SKM-1 (cell line): Measurements from ENCODE around the gene TTLL8.

Experiments
- DNase-seq: peaks from one replicate; lab custom pipeline; 2025; ENCODE audit not compliant: unreplicated experiment; lab: John Stamatoyannopoulos, UW

Gene TTLL8

DNA sequence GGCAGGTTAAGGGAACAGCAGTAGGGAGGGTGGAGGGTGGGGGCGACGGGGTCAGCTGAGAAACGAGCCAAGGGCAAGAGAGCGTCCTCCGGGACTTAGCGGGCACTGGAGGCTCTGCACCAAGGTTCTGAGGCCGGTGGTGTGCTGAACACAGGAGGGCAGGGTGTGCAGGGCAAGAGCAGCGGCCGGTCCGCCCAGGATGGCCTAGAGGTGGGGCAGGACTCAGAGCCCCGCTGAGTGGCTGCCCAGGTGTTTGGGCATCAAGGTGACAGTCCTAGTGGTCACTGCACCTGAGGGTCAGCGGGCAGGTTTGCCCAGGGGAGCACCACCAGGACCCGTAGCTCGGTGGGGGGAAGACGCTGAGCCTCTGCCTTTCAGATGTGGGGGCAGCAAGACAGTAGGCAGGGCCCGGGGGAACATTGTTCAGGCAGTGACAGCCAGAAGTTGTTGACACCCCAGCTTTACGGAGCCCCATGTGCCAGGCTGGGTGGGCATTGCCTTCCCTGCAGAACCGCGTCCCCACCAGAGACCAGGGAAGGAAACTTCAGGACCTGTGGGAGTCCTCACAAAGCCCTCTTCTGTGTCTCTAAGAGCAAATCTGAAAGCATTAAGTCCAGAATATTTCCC, 4.5 kb upstream of the TTLL8 start:
- DNase-seq = no peak

DNA sequence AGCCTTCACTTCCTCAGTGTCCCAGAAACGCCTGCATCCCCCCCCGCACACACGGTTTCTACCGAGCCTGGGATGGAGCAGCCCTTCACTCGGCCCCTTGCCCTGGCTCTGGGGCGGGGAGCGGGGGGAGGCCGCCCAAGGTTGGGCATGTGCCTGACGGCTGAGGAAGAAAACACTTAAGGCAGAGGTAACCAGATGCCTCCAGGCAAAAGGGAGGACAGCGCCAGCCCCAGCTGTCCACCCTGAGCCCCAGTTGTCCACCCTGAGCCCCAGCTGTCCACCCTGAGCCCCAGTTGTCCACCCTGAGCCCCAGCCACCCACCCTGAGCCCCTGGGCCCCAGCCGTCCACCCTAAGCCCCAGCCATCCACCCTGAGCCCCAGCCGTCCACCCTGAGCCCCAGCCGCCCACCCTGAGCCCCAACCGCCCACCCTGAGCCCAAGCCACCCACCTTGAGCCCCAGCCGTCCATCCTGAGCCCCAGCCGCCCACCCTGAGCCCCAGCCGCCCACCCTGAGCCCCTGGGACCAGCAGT, 3.8 kb upstream of the TTLL8 start:
- peak; percentile 88 for DNase-seq

DNA sequence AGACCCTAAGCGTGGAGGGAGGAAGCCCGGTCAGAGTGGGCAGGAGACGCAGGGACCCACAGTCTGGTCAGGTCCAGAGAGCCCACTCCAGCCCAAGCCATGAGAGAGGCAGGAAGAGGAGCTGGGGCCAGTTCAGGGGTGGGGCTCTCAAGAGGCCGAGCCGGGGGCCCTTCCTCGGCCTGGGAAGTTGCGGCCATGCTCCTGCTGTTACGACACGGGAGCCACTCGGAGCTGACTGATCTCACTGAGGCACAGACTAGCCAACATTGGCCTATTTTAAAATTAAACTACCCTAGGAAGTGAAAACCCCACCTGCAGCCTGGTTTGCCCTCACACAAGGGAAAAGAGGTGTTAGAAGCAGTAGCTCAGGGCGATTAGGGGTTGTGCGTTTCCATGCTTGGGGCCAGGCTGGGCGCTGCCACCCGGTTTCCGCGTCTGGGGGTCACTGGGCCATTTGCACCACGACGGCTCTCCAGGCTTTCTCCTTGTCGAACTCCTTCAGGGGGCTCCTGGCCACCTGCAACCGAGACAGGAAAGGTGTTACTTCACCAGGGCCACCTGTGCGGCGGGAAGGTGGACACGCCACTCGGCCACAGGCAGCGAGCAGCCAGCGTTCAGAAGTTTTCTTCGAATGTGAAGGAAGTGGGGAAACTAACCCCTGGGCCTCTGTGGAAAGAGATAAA, 3.2 kb upstream of the TTLL8 start:
- DNase-seq = peak; percentile 71

DNA sequence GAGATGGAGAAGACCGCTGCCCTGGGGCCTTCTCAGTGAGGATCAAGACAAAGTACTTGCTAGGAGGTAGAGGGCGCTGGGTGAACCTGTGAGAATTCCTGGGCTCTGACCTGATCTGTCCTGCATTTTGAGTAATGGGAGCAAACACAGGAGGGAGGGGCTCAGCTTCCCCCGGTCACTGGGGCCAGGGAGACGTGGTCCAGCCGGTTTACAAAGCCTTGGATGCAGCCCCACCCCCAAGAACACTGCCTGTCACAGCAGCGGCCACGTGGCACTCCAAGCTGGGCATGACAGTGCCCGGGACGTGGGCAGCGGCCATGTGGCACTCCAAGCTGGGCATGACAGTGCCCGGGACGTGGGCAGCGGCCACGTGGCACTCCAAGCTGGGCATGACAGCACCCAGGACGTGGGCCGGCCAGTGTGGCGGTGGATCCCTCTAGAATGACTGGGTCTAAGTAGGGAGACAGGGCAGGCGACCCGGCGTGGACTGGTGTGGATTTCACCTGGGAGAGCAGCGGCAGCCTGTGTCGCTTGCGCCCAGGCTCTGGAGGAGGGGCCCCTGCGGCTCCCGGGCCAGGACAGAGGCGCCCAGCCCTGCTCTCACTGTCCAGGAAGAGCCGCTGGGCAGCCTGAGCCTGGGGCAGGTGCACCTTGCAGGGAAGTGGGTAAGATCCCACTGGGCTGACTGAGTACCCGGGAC, 2.5 kb upstream of the TTLL8 start:
- DNase-seq = no peak

DNA sequence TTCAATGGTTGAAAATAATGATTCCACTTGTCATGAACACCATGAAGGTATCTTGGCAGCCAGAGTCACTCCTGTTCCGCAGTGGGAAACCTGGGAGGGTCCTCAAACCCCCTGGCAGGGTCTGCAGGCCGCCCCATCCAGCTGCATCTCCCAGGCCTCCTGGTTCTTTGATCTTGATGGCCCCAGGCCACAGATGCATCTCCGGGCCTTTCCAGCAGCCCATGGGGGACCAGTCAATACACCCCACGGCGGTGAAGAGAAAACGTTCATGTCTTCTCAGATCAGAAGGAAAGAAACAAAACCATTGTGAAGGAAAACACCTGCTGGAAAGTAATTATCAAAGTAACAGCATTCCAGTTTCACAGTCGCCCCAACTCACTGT, 1.8 kb upstream of the TTLL8 start:
- no peak for DNase-seq

DNA sequence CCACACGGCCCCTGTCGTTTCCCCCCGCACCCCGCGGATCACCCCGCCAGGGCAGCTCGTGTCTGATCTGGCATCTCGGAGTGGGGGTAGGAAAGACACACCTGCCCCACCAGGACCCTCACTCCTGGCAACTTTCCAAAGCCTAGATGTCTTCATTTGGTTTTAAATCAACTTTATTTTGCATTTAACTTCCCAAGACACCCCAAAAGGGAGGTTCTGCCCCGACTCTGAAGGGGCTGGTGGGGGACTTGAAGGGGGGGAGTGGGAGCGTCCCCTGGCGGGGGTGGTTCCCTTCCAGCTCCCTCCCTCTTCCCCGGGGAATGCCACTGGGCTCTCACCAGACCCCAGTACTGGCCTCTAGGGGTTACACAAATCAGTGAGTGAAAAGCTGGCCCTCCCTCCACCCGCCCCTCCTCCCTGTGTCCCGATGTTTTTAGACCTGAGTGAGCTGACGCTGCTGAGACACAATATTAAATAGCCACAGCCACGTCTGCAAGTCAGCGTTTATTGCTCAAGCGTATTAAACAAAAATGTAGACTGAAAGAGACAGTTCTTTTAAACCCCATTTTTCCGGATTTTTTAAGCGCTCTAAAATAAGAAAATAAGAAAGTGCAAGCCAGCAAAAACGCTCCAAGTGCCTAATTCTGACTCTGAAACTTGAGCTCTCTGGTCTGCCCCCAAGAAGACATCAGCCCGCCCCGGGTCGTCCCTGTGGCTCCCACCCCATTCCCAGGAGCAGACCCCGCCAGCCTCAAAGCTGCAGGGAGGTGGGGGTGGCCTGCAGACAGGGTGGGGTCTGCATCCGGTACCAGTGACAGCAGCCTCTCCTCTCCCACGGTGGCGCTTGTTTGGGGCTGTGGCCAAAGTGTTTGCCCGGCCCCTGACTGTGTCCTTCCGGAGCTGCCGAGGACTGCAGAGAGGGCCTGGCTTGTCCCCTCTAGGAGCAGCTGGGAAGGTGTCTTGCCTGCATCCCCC, 1.1 kb upstream of the TTLL8 start:
- no peak for DNase-seq

DNA sequence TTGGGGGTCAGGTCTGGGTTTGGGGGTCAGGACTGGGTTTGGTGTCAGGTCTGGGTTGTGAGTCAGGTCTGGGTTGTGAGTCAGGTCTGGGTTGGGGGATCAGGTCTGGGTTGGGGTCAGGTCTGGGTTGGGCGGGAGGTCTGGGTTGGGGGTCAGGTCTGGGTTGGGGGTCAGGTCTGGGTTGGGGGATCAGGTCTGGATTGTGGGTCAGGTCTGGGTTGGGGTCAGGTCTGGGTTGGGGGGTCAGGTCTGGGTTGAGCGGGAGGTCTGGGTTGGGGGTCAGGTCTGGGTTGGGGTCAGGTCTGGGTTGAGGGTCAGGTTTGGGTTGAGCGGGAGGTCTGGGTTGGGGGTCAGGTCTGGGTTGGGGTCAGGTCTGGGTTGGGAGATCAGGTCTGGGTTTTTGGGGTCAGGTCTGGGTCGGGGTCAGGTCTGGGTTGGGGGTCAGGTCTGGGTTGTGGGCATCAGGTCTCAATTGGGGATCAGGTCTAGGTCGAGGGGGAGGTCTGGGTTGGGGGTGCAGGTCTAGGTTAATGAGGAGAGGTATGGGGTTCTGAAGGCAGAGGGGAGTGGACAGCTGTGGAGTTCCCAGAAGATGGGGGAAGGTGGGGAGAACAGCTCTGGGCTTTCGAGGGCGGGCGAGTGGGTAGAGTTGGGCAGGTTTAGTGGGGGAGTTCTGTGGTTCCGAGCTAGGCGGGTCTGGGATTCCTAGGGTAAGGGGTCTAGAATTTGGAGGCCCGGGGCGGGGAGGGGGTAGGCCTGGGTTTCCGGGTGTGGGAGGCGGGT, 629 bp downstream of the TTLL8 start:
- no peak for DNase-seq

DNA sequence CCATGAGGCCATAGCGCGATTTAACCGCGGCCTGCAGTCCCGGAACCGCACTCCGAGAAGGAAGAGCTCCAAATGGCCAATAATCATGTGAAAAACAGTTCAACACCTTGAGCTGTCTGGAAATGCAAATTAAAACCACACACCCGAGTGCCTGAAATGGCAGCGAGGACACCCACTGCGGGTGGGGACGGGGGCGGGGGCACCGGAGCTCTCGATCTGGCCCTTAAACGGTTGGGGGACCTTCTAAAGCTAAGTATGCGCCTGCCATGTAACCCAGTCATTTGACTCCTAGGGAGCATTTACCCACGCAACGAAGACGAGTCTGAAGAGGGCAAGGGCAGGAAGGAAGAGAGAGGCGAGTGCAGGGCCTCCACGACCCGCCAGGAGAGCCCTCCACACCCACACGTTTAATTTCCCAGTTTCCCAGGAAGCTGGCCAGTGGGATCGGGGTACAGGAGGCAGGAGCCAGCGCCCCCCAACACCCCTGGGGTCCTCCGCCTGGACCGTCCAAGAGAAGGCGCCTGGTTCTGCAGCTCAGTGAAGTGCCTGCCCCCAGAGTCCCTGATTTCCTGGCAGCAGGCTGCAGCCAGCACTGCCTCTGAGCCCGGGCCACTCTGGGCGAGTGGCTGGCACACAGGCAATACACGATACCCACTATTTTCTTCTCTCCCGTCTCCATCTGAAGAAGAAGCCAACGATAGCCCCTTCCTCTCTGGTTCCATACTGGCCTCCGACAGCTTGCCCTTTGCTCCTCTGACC, 1.7 kb downstream of the TTLL8 start:
- no peak for DNase-seq

DNA sequence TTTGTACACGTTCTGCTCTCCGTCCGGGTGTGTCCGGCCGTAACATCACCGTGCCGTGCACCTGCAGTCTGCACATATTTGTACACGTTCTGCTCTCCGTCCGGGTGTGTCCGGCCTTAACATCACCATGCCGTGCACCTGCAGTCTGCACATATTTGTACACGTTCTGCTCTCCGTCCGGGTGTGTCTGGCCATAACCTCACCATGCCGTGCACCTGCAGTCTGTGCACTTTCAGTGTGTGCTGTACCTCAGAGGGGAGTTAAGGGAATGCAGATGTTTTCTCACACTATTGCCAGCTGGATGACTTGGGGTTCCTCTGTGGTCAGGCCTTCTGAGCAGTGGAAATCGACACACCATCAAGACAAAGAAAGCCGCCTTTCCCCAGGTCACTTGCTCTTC, 4.2 kb downstream of the TTLL8 start:
- DNase-seq = no peak

DNA sequence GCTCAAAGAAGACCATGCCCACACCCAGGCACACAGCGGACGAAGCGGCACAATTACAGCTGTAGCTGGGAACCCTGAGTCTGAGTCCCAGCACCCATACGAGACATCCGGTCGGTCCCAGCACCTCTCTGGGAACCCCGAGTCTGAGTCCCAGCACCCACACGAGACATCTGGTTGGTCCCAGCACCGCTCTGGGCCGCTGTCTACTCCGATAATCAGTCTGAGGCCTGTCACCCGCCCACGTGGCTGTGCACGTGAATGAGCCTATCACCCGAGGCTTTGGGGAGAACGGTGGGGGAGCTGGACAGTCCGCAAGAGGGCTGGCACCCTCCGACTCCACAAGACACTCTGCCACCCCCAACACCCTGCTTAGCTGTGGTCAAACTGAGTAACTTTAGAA, 6.2 kb downstream of the TTLL8 start:
- DNase-seq = no peak

DNA sequence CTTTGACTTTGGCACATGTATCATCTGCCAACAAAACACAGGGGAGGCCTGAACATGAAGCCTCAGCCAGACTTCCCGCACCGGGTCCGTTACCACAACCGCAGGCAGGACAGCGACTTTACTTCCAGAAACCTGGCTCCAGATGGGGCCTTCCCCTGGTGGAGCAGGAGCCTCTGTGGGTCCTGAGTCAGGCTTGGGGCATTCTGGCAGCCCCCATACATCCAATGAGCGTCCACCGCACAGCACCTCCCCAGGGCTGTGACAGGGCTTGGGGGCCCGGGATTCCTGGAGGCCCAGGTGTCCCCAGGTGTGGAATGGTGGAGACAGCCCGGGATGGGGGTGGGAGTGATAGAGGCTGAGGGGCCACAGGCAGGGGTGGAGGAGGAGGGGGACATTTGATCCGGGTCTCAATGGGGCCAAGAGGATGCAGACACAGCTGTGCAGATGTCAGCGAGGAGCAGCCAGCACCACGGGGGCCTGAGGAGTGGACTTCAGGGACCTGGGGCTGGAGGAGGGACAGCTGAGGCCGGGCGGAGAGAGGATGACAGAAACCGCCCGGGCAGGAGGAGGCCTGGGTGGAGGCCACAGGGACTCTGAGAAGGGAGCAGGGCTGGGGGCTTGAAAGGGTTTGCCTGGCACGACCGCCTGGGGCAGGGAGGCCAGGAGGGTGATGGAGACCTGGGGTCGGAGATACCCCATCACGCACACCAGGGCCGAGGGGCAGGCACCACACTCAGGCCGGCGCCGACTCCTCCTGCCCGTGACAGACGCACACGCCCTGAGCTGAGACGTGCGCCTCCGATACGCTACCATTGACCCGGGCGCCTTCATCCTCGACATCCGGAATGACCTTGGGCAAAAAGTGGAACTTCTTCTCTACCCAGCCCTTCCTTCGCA, 8.6 kb downstream of the TTLL8 start:
- DNase-seq = no peak

DNA sequence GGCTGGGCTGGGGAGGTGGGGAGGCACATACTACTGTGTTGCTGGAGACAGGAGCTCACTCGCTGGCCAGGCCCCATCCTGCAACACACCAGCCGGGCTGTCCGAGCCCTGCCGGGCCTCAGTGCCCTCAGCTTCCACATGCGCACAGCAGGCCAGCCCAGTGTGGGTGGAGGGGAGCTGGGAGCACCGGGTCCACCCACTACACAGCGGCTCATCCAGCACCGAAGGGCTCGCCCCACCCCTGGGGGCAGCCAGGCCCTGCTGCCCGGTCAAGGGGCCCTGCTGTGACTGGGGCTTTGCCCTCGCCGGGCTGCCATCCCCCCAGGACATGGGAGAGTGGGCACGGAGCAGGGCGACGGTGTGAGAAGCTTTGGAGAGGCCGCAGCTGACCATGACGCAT, 9.3 kb downstream of the TTLL8 start:
- DNase-seq = no peak

DNA sequence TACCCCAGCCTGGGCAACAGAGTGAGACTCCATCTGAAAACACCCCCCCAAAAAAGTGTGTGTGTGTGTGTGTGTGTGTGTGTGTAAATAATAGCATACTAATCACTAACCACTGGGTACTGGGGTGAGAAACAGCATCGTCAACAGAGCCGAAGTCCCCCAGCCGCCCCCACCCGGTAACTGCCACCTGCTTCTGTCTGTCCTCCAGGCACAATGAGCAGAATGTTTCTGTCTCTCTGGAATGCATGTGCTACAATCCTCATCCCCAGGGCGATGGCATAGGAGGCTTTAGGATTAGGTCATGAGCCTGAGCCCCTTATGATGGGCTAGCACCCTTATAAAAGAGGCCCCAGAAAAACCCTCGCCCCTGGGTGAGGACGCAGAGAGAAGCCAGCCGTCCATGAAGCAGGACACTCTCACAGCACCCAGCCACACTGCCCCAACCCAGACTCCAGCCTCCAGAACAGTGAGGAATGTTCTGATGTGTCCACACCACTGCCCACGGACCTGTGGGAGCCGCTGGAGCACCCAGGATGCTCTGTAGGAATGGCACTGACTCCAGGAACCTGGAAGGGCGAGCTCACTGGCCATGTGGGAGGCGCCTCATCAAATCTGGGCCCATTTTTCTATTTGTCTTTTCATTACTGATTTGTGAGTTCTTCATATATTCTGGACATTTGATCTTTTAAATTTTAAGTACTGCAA, 9.9 kb downstream of the TTLL8 start:
- DNase-seq = no peak

DNA sequence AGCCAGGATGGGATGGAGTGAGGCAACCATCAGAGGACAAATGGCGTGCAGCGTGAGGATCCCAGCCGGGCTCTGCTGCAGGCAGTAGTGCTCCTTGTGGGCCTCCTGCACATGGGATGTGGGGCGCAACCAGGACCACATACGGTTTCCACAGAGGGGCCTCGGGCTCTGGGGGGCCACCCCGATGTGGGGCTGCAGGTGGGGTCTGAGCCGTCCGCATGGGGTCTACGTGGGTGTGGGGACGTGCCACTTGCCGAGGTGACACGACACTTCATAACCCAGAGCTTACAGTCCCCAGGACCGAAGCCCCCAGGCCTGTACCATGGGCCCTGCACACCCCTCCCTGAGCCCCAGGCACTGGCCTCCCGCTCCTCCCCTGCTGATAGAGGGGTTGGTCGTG, 10.8 kb downstream of the TTLL8 start:
- no peak for DNase-seq

DNA sequence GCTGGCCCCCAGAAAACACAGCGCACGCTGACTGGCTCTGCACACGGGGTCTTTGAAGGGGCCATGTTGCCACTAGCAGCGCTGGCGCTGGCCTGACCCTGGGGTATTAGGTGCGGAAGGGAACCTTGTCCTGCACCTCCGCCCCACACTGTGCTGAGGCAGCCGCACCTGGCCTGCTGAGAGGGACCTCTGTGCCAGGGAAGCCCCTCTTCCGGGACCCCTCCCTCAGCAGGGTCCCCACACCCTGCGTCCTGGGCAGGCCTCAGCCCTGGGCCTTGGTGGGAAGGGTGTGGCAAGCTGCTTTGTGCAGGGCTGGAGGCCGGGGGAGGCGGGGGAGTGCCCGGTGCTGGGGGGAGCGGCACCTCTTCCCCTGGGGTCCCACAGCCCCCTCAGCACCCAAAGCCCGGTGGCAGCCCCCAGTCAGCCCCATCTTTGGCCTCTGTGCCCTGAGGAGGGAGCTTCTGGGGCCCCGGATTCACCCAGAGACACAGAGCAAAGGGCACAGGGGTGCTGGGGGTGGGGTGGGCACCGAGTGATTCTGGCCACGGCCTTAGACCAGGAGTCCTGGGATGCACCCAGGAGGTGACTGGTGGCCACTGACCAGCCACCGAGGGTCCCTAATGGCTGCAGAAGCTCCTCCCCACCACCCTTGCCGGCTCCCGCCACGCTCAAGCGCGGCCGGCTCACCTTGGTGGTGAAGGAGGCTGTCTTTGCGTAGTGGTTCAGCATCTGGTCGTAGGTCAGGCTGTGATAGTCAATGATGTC, 11.4 kb downstream of the TTLL8 start:
- no peak for DNase-seq

DNA sequence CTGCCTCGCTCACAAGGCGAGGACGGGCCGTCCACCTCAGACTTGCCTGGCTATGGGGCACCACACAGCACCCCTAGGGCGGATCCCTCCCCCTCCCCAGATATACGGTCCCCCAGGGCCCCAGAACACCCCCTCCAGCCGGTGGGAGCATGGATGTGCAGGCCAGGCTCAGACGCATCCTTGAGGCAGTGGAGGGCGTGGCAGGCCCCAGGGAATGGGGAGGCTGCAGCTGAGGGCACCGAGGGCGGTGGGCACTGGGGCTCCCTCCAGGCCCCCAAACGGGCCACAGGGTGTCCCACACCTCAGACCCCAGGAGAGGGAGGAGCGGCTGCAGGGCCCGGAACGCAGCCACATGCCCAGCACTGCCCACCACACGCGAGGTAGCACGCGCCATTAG, 12.1 kb downstream of the TTLL8 start:
- DNase-seq = no peak
